ENCODE measurements around the gene ASB15. TPM values are rescaled to one million over a fixed set of nuclear protein-coding genes. Genes with fewer than 3 reads are reported as not detected.

ASB15 gene
- total RNA-seq, 5 donors from 2014 or later (not counting 1 experiment from before 2014, with no cell fraction given): not detected

GRCh38 chr7:123643495-123644441 lies 42.1 kb downstream of the ASB15 start:
- Mint-ChIP-seq H3K4me1 (no peaks in the 10 kb centered on the region), H3K27ac (no peak overlapping the region), H3K27me3 (peaks cover 24 to 47% of the 10 kb centered on the region in 2 donors), H3K36me3 (no peaks in the 10 kb centered on the region), H3K4me3 (no peak overlapping the region), H3K9me3 (no peaks in the 10 kb centered on the region)
- Histone ChIP-seq H3K4me1 (ENCODE audit: control insufficient read depth in 1 of 2, extremely low read depth in 1 of 2, insufficient read depth in 2 of 2, low read length in 2 of 2) (no peaks in the 10 kb centered on the region), H3K27me3 (replicated peaks in 1 of 2; ENCODE audit: control insufficient read depth in 2 of 2, extremely low read depth in 1 of 2, insufficient read depth in 2 of 2, low read length in 1 of 2) (no peaks in the 10 kb centered on the region), H3K4me3 (ENCODE audit: control insufficient read depth in 1 of 2, extremely low read depth in 1 of 2, low read length in 1 of 2) (no peak overlapping the region), H3K9me3 (no peaks in the 10 kb centered on the region), H3K36me3 (ENCODE audit: control insufficient read depth in 2 of 2, extremely low read depth in 1 of 2, insufficient read depth in 1 of 2, low read length in 1 of 2) (no peaks in the 10 kb centered on the region), H3K27ac (ENCODE audit: low read length) (no peak overlapping the region)
- 44% methylated on average over 1 of the region's 6 CpGs for WGBS (ENCODE audit: insufficient coverage)
- POLR2A ChIA-PET: interaction anchor here (0.6 to 0.9 kb wide), 2 partner anchors 21 kb away, joined by 4 to 5 read pairs; no protein-coding TSS in a partner anchor
- ATAC-seq (replicated peaks in 1 of 4) (no peak), DNase-seq (no peak)
- CTCF ChIA-PET: no interaction called here

GRCh38 chr7:123645516-123645915 lies 43.9 kb downstream of the ASB15 start:
- no peak overlapping the region for H3K27ac ChIP-seq (ENCODE audit: low read length)
- H3K9me3 ChIP-seq: no peaks in the 10 kb centered on the region
- POLR2A ChIA-PET: no interaction called here
- no peak overlapping the region for H3K27ac Mint-ChIP-seq
- H3K4me3 ChIP-seq (ENCODE audit: control insufficient read depth in 1 of 2, extremely low read depth in 1 of 2, low read length in 1 of 2): no peak overlapping the region
- no peaks in the 10 kb centered on the region for H3K36me3 ChIP-seq (ENCODE audit: control insufficient read depth in 2 of 2, extremely low read depth in 1 of 2, insufficient read depth in 1 of 2, low read length in 1 of 2)
- DNase-seq: no peak
- H3K27me3 ChIP-seq (replicated peaks in 1 of 2; ENCODE audit: control insufficient read depth in 2 of 2, extremely low read depth in 1 of 2, insufficient read depth in 2 of 2, low read length in 1 of 2): no peaks in the 10 kb centered on the region
- H3K36me3 Mint-ChIP-seq: no peaks in the 10 kb centered on the region
- H3K4me1 Mint-ChIP-seq: no peaks in the 10 kb centered on the region
- H3K4me3 Mint-ChIP-seq: no peak overlapping the region
- no CpG with 5 or more reads among the region's 3 CpGs for WGBS (ENCODE audit: insufficient coverage)
- H3K4me1 ChIP-seq (ENCODE audit: control insufficient read depth in 1 of 2, extremely low read depth in 1 of 2, insufficient read depth in 2 of 2, low read length in 2 of 2): no peaks in the 10 kb centered on the region
- no peaks in the 10 kb centered on the region for H3K9me3 Mint-ChIP-seq
- no peak for ATAC-seq (replicated peaks in 1 of 4)
- CTCF ChIA-PET: interaction anchor here in 1 of 2 donors (1.0 kb wide), 1 partner anchor 216 kb away, joined by 3 read pairs; no protein-coding TSS in a partner anchor
- H3K27me3 Mint-ChIP-seq: peaks cover 27 to 47% of the 10 kb centered on the region in 2 donors

- ChIA-PET CTCF (interaction anchor here (0.7 kb wide), 2 partner anchors 60 to 1021 kb away, joined by 3 read pairs; no protein-coding TSS in a partner anchor), POLR2A (interaction anchor here in 1 of 2 donors (1.1 kb wide), 1 partner anchor 10 kb away, joined by 4 read pairs; no protein-coding TSS in a partner anchor)
- ATAC-seq (replicated peaks in 1 of 4): no peak
- peaks cover 23 to 40% of the 10 kb centered on the region in 2 donors for H3K27me3 Mint-ChIP-seq
- H3K27ac ChIP-seq (ENCODE audit: low read length): no peak overlapping the region
- H3K4me3 ChIP-seq (ENCODE audit: control insufficient read depth in 1 of 2, extremely low read depth in 1 of 2, low read length in 1 of 2): no peak overlapping the region
- H3K27ac Mint-ChIP-seq: no peak overlapping the region
- no peaks in the 10 kb centered on the region for H3K27me3 ChIP-seq (replicated peaks in 1 of 2; ENCODE audit: control insufficient read depth in 2 of 2, extremely low read depth in 1 of 2, insufficient read depth in 2 of 2, low read length in 1 of 2)
- no peaks in the 10 kb centered on the region for H3K4me1 Mint-ChIP-seq
- H3K36me3 ChIP-seq (ENCODE audit: control insufficient read depth in 2 of 2, extremely low read depth in 1 of 2, insufficient read depth in 1 of 2, low read length in 1 of 2): no peaks in the 10 kb centered on the region
- H3K4me1 ChIP-seq (ENCODE audit: control insufficient read depth in 1 of 2, extremely low read depth in 1 of 2, insufficient read depth in 2 of 2, low read length in 2 of 2): no peaks in the 10 kb centered on the region
- H3K9me3 ChIP-seq: no peaks in the 10 kb centered on the region
- 60% methylated on average over 3 of the region's 7 CpGs for WGBS (ENCODE audit: insufficient coverage)
- H3K36me3 Mint-ChIP-seq: no peaks in the 10 kb centered on the region
- no peak for DNase-seq
- H3K9me3 Mint-ChIP-seq: no peaks in the 10 kb centered on the region
- no peak overlapping the region for H3K4me3 Mint-ChIP-seq
Observed at GRCh38 chr7:123647106-123647730, 45.6 kb downstream of the ASB15 start.

DNA sequence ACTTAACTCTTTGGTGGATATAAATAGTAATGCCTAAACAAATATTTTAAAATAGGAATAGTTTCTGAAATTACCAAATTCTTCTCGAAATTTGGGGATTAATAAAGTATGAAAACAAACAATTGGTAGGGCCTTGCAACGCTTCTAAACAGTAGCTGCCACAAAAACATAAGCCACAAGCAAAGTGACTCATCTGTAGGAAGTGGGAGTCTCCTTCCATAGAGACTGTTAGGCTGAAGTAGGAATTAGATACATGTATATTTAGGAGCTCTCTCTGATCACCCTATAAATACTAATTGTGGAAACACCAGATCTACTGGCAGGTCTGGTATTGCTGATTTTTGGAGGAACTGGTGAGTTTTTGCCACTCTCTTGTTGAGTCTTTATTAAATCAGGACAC lies 48.3 kb downstream of the ASB15 start:
- Mint-ChIP-seq H3K27me3 (peaks cover 13 to 21% of the 10 kb centered on the region in 2 donors), H3K36me3 (no peaks in the 10 kb centered on the region), H3K27ac (no peak overlapping the region), H3K4me3 (no peak overlapping the region), H3K4me1 (no peaks in the 10 kb centered on the region), H3K9me3 (no peaks in the 10 kb centered on the region)
- Histone ChIP-seq H3K36me3 (ENCODE audit: control insufficient read depth in 2 of 2, extremely low read depth in 1 of 2, insufficient read depth in 1 of 2, low read length in 1 of 2) (no peaks in the 10 kb centered on the region), H3K4me3 (ENCODE audit: control insufficient read depth in 1 of 2, extremely low read depth in 1 of 2, low read length in 1 of 2) (no peak overlapping the region), H3K27me3 (replicated peaks in 1 of 2; ENCODE audit: control insufficient read depth in 2 of 2, extremely low read depth in 1 of 2, insufficient read depth in 2 of 2, low read length in 1 of 2) (no peaks in the 10 kb centered on the region), H3K27ac (ENCODE audit: low read length) (no peak overlapping the region), H3K9me3 (no peaks in the 10 kb centered on the region), H3K4me1 (ENCODE audit: control insufficient read depth in 1 of 2, extremely low read depth in 1 of 2, insufficient read depth in 2 of 2, low read length in 2 of 2) (no peaks in the 10 kb centered on the region)
- no CpG with 5 or more reads among the region's 2 CpGs for WGBS (ENCODE audit: insufficient coverage)
- no peak for ATAC-seq (replicated peaks in 1 of 4)
- DNase-seq: no peak
- ChIA-PET POLR2A (no interaction called here), CTCF (no interaction called here)

DNA sequence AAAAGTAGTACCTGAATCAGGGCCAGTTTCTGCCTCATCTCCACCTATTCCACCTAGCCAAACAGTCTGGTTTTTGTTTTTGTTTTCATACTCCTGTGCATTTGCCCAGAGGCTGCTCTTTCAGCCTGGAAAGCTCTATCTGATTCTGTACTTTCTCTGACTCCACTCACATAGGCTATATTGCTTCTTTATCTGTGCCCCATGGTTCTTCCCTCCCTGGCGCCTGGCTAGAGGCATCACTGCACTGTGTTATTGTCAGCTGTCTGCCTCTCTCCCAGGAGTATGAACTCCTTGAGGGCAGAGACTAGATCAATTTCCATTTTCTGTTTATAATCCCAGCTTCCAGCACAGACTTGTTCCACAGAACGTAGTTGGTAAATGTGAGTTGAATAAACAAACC lies 49.0 kb downstream of the ASB15 start:
- no peaks in the 10 kb centered on the region for H3K27me3 ChIP-seq (replicated peaks in 1 of 2; ENCODE audit: control insufficient read depth in 2 of 2, extremely low read depth in 1 of 2, insufficient read depth in 2 of 2, low read length in 1 of 2)
- POLR2A ChIA-PET: no interaction called here
- Mint-ChIP-seq H3K9me3 (no peaks in the 10 kb centered on the region), H3K4me1 (no peaks in the 10 kb centered on the region), H3K36me3 (no peaks in the 10 kb centered on the region), H3K27ac (no peak overlapping the region), H3K4me3 (no peak overlapping the region), H3K27me3 (peaks cover 11 to 17% of the 10 kb centered on the region in 2 donors)
- 100% methylated on average over 1 of the region's 2 CpGs for WGBS (ENCODE audit: insufficient coverage)
- no peak for DNase-seq
- ATAC-seq (replicated peaks in 1 of 4): no peak
- no peak overlapping the region for H3K4me3 ChIP-seq (ENCODE audit: control insufficient read depth in 1 of 2, extremely low read depth in 1 of 2, low read length in 1 of 2)
- H3K9me3 ChIP-seq: no peaks in the 10 kb centered on the region
- H3K4me1 ChIP-seq (ENCODE audit: control insufficient read depth in 1 of 2, extremely low read depth in 1 of 2, insufficient read depth in 2 of 2, low read length in 2 of 2): no peaks in the 10 kb centered on the region
- no peaks in the 10 kb centered on the region for H3K36me3 ChIP-seq (ENCODE audit: control insufficient read depth in 2 of 2, extremely low read depth in 1 of 2, insufficient read depth in 1 of 2, low read length in 1 of 2)
- CTCF ChIA-PET: no interaction called here
- no peak overlapping the region for H3K27ac ChIP-seq (ENCODE audit: low read length)

DNA sequence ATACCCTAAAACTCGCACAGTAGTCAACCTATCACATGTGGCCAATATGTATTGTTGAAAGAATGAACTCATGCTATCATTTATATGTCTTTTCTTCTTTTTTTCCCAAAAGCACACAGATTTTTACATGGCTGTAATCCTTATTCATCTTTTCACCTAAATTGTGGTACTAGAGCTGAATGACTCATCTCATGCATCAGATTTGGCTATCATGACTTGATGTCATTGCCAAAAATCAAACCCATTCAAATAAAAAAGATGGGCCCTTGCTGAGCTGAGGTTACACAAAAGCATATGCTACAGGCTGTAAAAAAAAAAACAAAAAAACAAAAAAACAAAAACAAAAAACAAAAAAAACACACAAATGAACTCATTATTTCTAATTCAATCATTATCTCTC lies 50.8 kb downstream of the ASB15 start:
- no peaks in the 10 kb centered on the region for H3K9me3 ChIP-seq
- WGBS (ENCODE audit: insufficient coverage): no CpG with 5 or more reads among the region's 1 CpG
- Mint-ChIP-seq H3K27ac (no peak overlapping the region), H3K4me1 (no peaks in the 10 kb centered on the region), H3K9me3 (no peaks in the 10 kb centered on the region), H3K4me3 (no peak overlapping the region), H3K36me3 (no peaks in the 10 kb centered on the region), H3K27me3 (peaks cover 5% of the 10 kb centered on the region in 2 donors)
- no peak overlapping the region for H3K4me3 ChIP-seq (ENCODE audit: control insufficient read depth in 1 of 2, extremely low read depth in 1 of 2, low read length in 1 of 2)
- ChIA-PET POLR2A (no interaction called here), CTCF (interaction anchor here (0.7 kb wide), 2 partner anchors 18 to 19 kb away, joined by 4 read pairs; no protein-coding TSS in a partner anchor)
- H3K27ac ChIP-seq (ENCODE audit: low read length): no peak overlapping the region
- no peaks in the 10 kb centered on the region for H3K27me3 ChIP-seq (replicated peaks in 1 of 2; ENCODE audit: control insufficient read depth in 2 of 2, extremely low read depth in 1 of 2, insufficient read depth in 2 of 2, low read length in 1 of 2)
- no peaks in the 10 kb centered on the region for H3K36me3 ChIP-seq (ENCODE audit: control insufficient read depth in 2 of 2, extremely low read depth in 1 of 2, insufficient read depth in 1 of 2, low read length in 1 of 2)
- H3K4me1 ChIP-seq (ENCODE audit: control insufficient read depth in 1 of 2, extremely low read depth in 1 of 2, insufficient read depth in 2 of 2, low read length in 2 of 2): no peaks in the 10 kb centered on the region
- ATAC-seq (replicated peaks in 1 of 4) (no peak), DNase-seq (no peak)
